Liver (tissue), 3 donors: ENCODE measurements around the gene PDCD6IP.

Experiments
- ATF3 ChIP-seq: IDR thresholded peaks from 2 replicates; pipeline ENCODE4 v1.6.1; 2016; ENCODE audit warnings: antibody characterized with exemption
- CTCF ChIP-seq: fragments of 150-350 bp; IDR thresholded peaks from 2 replicates; pipeline ENCODE4 v1.5.1; 2017; ENCODE audit warnings: improper control_type of control experiment, low read depth, low read length; ENCODE audit not compliant: missing input control
- EGR1 ChIP-seq, 2 donors: IDR thresholded peaks; 2 replicates each; pipeline ENCODE4 v1.6.1; 2016 to 2018; ENCODE audit warnings: antibody characterized with exemption in 2 of 2, low read depth in 2 of 2
- HNF4A ChIP-seq, 2 donors: conservative IDR thresholded peaks; 2 replicates each; pipeline ENCODE4 v1.6.1; 2016; ENCODE audit warnings: antibody characterized with exemption in 2 of 2, mild to moderate bottlenecking in 2 of 2
- RAD21 ChIP-seq, 2 donors: IDR thresholded peaks; 2 replicates each; pipeline ENCODE4 v1.6.1; 2016; ENCODE audit warnings: antibody characterized with exemption in 2 of 2, mild to moderate bottlenecking in 2 of 2
- TF ChIP-seq, protein P1 (sequence below): IDR thresholded peaks from 2 replicates; pipeline ENCODE4 v1.6.1; 2016; ENCODE audit warnings: antibody characterized with exemption
- donor health status: healthy.
- donor health status: healthy.

GRCh38 chr3:33825111-33825510 is 26.7 kb downstream of the PDCD6IP start:
- TF ChIP-seq, protein P1, sequence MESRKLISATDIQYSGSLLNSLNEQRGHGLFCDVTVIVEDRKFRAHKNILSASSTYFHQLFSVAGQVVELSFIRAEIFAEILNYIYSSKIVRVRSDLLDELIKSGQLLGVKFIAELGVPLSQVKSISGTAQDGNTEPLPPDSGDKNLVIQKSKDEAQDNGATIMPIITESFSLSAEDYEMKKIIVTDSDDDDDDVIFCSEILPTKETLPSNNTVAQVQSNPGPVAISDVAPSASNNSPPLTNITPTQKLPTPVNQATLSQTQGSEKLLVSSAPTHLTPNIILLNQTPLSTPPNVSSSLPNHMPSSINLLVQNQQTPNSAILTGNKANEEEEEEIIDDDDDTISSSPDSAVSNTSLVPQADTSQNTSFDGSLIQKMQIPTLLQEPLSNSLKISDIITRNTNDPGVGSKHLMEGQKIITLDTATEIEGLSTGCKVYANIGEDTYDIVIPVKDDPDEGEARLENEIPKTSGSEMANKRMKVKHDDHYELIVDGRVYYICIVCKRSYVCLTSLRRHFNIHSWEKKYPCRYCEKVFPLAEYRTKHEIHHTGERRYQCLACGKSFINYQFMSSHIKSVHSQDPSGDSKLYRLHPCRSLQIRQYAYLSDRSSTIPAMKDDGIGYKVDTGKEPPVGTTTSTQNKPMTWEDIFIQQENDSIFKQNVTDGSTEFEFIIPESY: no peak
- TF ChIP-seq CTCF: no peak
- no peak for TF ChIP-seq HNF4A (conservative IDR thresholded peaks at IDR 0.05)
- TF ChIP-seq EGR1 (IDR thresholded peaks at IDR 0.05; ENCODE audit: low read depth in 2 of 2): no peak
- no peak for TF ChIP-seq ATF3
- no peak for TF ChIP-seq RAD21 (IDR thresholded peaks at IDR 0.05)
